K562 (cell line): Measurements from ENCODE around the gene DTX4.

Source experiments
- KLF13 ChIP-seq: fragments of 450-650 bp; IDR thresholded peaks from 2 replicates; pipeline ENCODE4 v1.6.1; 2016; ENCODE audit warnings: missing genetic modification characterization, low read depth, mild to moderate bottlenecking, missing compliant biosample characterization, moderate library complexity, borderline replicate concordance
- POLR2A ChIP-seq: fragments of 450-650 bp; conservative IDR thresholded peaks from 2 replicates; pipeline ENCODE4 v1.6.1; 2016
- SETDB1 ChIP-seq: IDR thresholded peaks from one replicate; pipeline ENCODE4 v1.6.1; 2012; ENCODE audit warnings: low read length, control low read depth, inconsistent platforms
- SPI1 ChIP-seq: IDR thresholded peaks from 2 replicates; pipeline ENCODE4 v1.6.1; 2011; ENCODE audit warnings: low read depth, low read length, control low read depth, borderline replicate concordance
- ZNF224 ChIP-seq: sonication (generic); formaldehyde crosslinking; IDR thresholded peaks from 2 replicates; pipeline ENCODE4 v1.8.0; 2022; ENCODE audit warnings: mild to moderate bottlenecking, missing genetic modification reagents
- ZNF354B ChIP-seq: fragments of 250-450 bp; sonication (Bioruptor Pico); IDR thresholded peaks from 2 replicates; pipeline ENCODE4 v1.4.0; 2020
- ZNF384 ChIP-seq: IDR thresholded peaks from 2 replicates; pipeline ENCODE4 v1.6.1; 2012; ENCODE audit warnings: low read depth, low read length, improper control_type of control experiment
- TF ChIP-seq, protein P1 (sequence below): sonication (generic); formaldehyde crosslinking; IDR thresholded peaks from 2 replicates; pipeline ENCODE4 v1.9.0; 2022; ENCODE audit warnings: mild to moderate bottlenecking, missing genetic modification reagents

- TF ChIP-seq, protein P1, sequence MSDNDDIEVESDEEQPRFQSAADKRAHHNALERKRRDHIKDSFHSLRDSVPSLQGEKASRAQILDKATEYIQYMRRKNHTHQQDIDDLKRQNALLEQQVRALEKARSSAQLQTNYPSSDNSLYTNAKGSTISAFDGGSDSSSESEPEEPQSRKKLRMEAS (CRISPR knock-in tag), result no peak
- TF ChIP-seq SPI1 (no peak), POLR2A (no peak), SETDB1 (no peak), KLF13 (tag) (no peak), ZNF354B (CRISPR knock-in tag) (no peak), ZNF384 (no peak), ZNF224 (CRISPR knock-in tag) (no peak)
These were observed 36.1 kb downstream of the DTX4 start for GRCh38 chr11:59207988-59208451.
